Esophagus muscularis mucosa (tissue), 4 donors: ENCODE data around the gene TJAP1. TPM values are rescaled to one million over a fixed set of nuclear protein-coding genes. Genes with fewer than 3 reads are reported as not detected.

ENCODE experiments used
- DNase-seq: peaks from one replicate; pipeline ENCODE4 v3.0.0-alpha.2; 2017; ENCODE audit errors: extremely low spot score
- H3K27ac ChIP-seq, 4 donors: fragments of 200-600 bp; sonication (generic); replicated peaks in 1 of 4; 1 replicate in 3 of 4; 2 replicates in 1 of 4; pipeline ENCODE4 v1.5.1; 2016 to 2019; ENCODE audit warnings: mild to moderate bottlenecking in 1 of 4
- H3K27me3 ChIP-seq, 4 donors: fragments of 200-600 bp; sonication (generic); one replicate each; pipeline versions ENCODE4 v1.5.1 to v1.6.0; 2016 to 2019
- H3K36me3 ChIP-seq, 4 donors: fragments of 200-600 bp; sonication (generic); one replicate each; pipeline ENCODE4 v1.5.1; 2016 to 2019
- H3K4me1 ChIP-seq, 4 donors: fragments of 200-600 bp; sonication (generic); one replicate each; pipeline ENCODE4 v1.5.1; 2016 to 2019
- H3K4me3 ChIP-seq, 4 donors: fragments of 200-600 bp; sonication (generic); 1 replicate in 2 of 4; 2 replicates in 2 of 4; pipeline ENCODE4 v1.5.1; 2016 to 2019; ENCODE audit warnings: mild to moderate bottlenecking in 4 of 4, moderate library complexity in 1 of 4
- H3K9me3 ChIP-seq, 4 donors: fragments of 200-600 bp; sonication (generic); 1 replicate in 3 of 4; 2 replicates in 1 of 4; pipeline ENCODE4 v1.5.1; 2016 to 2019
- CTCF ChIP-seq, 3 experiments: fragments of 200-600 bp in 2 of 3; fragments of 450-650 bp in 1 of 3; sonication (generic) in 2 of 3; IDR thresholded peaks; one replicate each; pipeline ENCODE4 v1.5.1; 2017 to 2019; ENCODE audit warnings: antibody characterized with exemption in 3 of 3, mild to moderate bottlenecking in 2 of 3, moderate library complexity in 1 of 3
- EP300 ChIP-seq: sonication (generic); formaldehyde crosslinking; IDR thresholded peaks from one replicate; pipeline ENCODE4 v1.6.1; 2017; ENCODE audit warnings: antibody characterized with exemption
- POLR2A ChIP-seq: fragments of 450-650 bp; IDR thresholded peaks from one replicate; pipeline ENCODE4 v1.6.1; 2017; ENCODE audit warnings: antibody characterized with exemption, moderate library complexity, mild to moderate bottlenecking, low read depth
- POLR2AphosphoS5 ChIP-seq, 2 donors: sonication (generic); formaldehyde crosslinking; IDR thresholded peaks; one replicate each; pipeline ENCODE4 v1.6.1; 2017; ENCODE audit warnings: antibody characterized with exemption in 2 of 2
- WGBS: methylation state at CpG from one replicate; pipeline ENCODE4 v1.1.5; 2018; 5-methylcytosine and 5-hydroxymethylcytosine counted together
- intact Hi-C: fragments of 100-400 bp; cut with DNase I; formaldehyde crosslinking; loops from one replicate; pipeline ENCODE4 v1.15.1; 2023
- total RNA-seq, 4 donors: library from RNA; depleted of rRNA; stranded (reverse); fragments of >200 nt; gene quantifications; one replicate each; pipeline versions ENCODE4 v1.1.0 to v1.2.1, GENCODE V29; 2016

The TJAP1 gene
- total RNA-seq, 4 donors from 2014 or later = 19.9 to 34.4 (median 26.4) TPM

GRCh38 chr6:43481075-43481474 is 3.7 kb downstream of the TJAP1 start:
- Histone ChIP-seq H3K4me3 (no peak overlapping the region), H3K4me1 (peaks cover 22 to 45% (median 38%) of the 10 kb centered on the region in 4 donors), H3K9me3 (no peaks in the 10 kb centered on the region), H3K27me3 (no peaks in the 10 kb centered on the region), H3K36me3 (peaks cover 0 to 13% (median 0%) of the 10 kb centered on the region in 4 donors), H3K27ac (no peak overlapping the region)
- 89% methylated on average over 2 of the region's 2 CpGs for WGBS
- DNase-seq = no peak
- TF ChIP-seq POLR2A (no peak), CTCF (IDR thresholded peaks at IDR 0.05) (no peak), EP300 (no peak), POLR2AphosphoS5 (IDR thresholded peaks at IDR 0.05) (no peak)
- intact Hi-C loops = no loop called here

- no peaks in the 10 kb centered on the region for H3K27me3 ChIP-seq
- no peaks in the 10 kb centered on the region for H3K9me3 ChIP-seq
- intact Hi-C loops = no loop called here
- H3K4me1 ChIP-seq = peaks cover 22 to 43% (median 37%) of the 10 kb centered on the region in 4 donors
- DNase-seq = no peak
- peaks cover 0 to 19% (median under 1%) of the 10 kb centered on the region in 4 donors for H3K36me3 ChIP-seq
- TF ChIP-seq POLR2A (no peak), EP300 (no peak), CTCF (IDR thresholded peaks at IDR 0.05) (no peak), POLR2AphosphoS5 (IDR thresholded peaks at IDR 0.05) (no peak)
- H3K27ac ChIP-seq = no peak overlapping the region
- no peak overlapping the region for H3K4me3 ChIP-seq
- WGBS = 83% methylated on average over 11 of the region's 11 CpGs
Observed at GRCh38 chr6:43481591-43482236, 4.3 kb downstream of the TJAP1 start.

GRCh38 chr6:43488667-43489276 is 11.4 kb downstream of the TJAP1 start:
- no peak for DNase-seq
- intact Hi-C loops = no loop called here
- TF ChIP-seq CTCF (IDR thresholded peaks at IDR 0.05) (no peak), POLR2AphosphoS5 (IDR thresholded peaks at IDR 0.05) (no peak), POLR2A (no peak), EP300 (no peak)
- peaks cover 0 to 11% (median 3%) of the 10 kb centered on the region in 4 donors for H3K4me1 ChIP-seq
- H3K9me3 ChIP-seq = no peaks in the 10 kb centered on the region
- H3K27me3 ChIP-seq = no peaks in the 10 kb centered on the region
- H3K36me3 ChIP-seq = peaks cover 0 to 20% (median 6%) of the 10 kb centered on the region in 4 donors
- 64% methylated on average over 4 of the region's 4 CpGs for WGBS
- no peak overlapping the region for H3K27ac ChIP-seq
- no peak overlapping the region for H3K4me3 ChIP-seq

GRCh38 chr6:43489277-43490072 is 12.1 kb downstream of the TJAP1 start:
- intact Hi-C loops = loop anchor here (10.0 kb wide), 1 partner anchor 125 kb away; the partner anchor contains the start of gene ZNF318
- Histone ChIP-seq H3K27ac (no peak overlapping the region), H3K4me3 (no peak overlapping the region), H3K27me3 (no peaks in the 10 kb centered on the region), H3K9me3 (no peaks in the 10 kb centered on the region), H3K36me3 (peaks cover 0 to 20% (median 6%) of the 10 kb centered on the region in 4 donors), H3K4me1 (peaks cover 0 to 11% (median 7%) of the 10 kb centered on the region in 4 donors)
- DNase-seq = no peak
- 87% methylated on average over 5 of the region's 12 CpGs for WGBS
- TF ChIP-seq CTCF (IDR thresholded peaks at IDR 0.05) (no peak), POLR2A (no peak), EP300 (no peak), POLR2AphosphoS5 (IDR thresholded peaks at IDR 0.05) (no peak)
